SK-N-SH treated with all-trans-retinoic acid at 6 μM for 48 hours (cell line): ENCODE data around the gene NKX2-2.

Experiments
- ATAC-seq: fragments of 200-7000 bp; cut with Tn5 transposase; 3 replicates; pipeline ENCODE4 v1.9.1; 2020; ENCODE audit warnings: mild to moderate bottlenecking, moderate library complexity
- CSDC2 ChIP-seq: fragments of 250-450 bp; sonication (Bioruptor Pico); IDR thresholded peaks from 2 replicates; pipeline ENCODE4 v1.5.0; 2020; ENCODE audit warnings: mild to moderate bottlenecking, moderate library complexity
- CSRNP3 ChIP-seq: fragments of 250-450 bp; sonication (Bioruptor Pico); IDR thresholded peaks from 2 replicates; pipeline ENCODE4 v1.5.1; 2021; ENCODE audit warnings: mild to moderate bottlenecking, moderate library complexity
- ESRRG ChIP-seq: fragments of 250-450 bp; sonication (Bioruptor Pico); IDR thresholded peaks from 2 replicates; pipeline ENCODE4 v1.6.1; 2021; ENCODE audit warnings: mild to moderate bottlenecking
- GLIS3 ChIP-seq: fragments of 250-450 bp; sonication (Bioruptor Pico); IDR thresholded peaks from 2 replicates; pipeline ENCODE4 v1.5.0; 2020; ENCODE audit warnings: mild to moderate bottlenecking, moderate library complexity
- ISL1 ChIP-seq: fragments of 250-450 bp; sonication (Bioruptor Pico); IDR thresholded peaks from 2 replicates; pipeline ENCODE4 v2.1.2; 2022; ENCODE audit warnings: mild to moderate bottlenecking, moderate library complexity
- OSR1 ChIP-seq: fragments of 250-450 bp; sonication (Bioruptor Pico); IDR thresholded peaks from 2 replicates; pipeline ENCODE4 v1.8.0; 2022; ENCODE audit warnings: moderate library complexity, mild to moderate bottlenecking, inconsistent platforms
- POU6F1 ChIP-seq: fragments of 250-450 bp; sonication (Bioruptor Pico); IDR thresholded peaks from 2 replicates; pipeline ENCODE4 v1.8.0; 2021; ENCODE audit warnings: low read depth, mild to moderate bottlenecking, moderate library complexity, borderline replicate concordance
- PPARA ChIP-seq: fragments of 250-450 bp; sonication (Bioruptor Pico); IDR thresholded peaks from 2 replicates; pipeline ENCODE4 v1.5.0; 2020; ENCODE audit warnings: mild to moderate bottlenecking, borderline replicate concordance
- RARB ChIP-seq: fragments of 250-450 bp; sonication (Bioruptor Pico); IDR thresholded peaks from 2 replicates; pipeline ENCODE4 v1.8.0; 2021; ENCODE audit warnings: mild to moderate bottlenecking, moderate library complexity
- SNAI2 ChIP-seq: fragments of 250-450 bp; sonication (Bioruptor Pico); IDR thresholded peaks from 2 replicates; pipeline ENCODE4 v1.5.0; 2020; ENCODE audit warnings: mild to moderate bottlenecking, moderate library complexity
- TOX ChIP-seq: fragments of 250-450 bp; sonication (Bioruptor Pico); IDR thresholded peaks from 2 replicates; pipeline ENCODE4 v1.8.0; 2021; ENCODE audit warnings: mild to moderate bottlenecking, moderate library complexity, borderline replicate concordance
- ZC3H10 ChIP-seq: fragments of 250-450 bp; sonication (Bioruptor Pico); IDR thresholded peaks from 2 replicates; pipeline ENCODE4 v1.5.1; 2021; ENCODE audit warnings: mild to moderate bottlenecking, moderate library complexity
- ZFP3 ChIP-seq: fragments of 250-450 bp; sonication (Bioruptor Pico); IDR thresholded peaks from 2 replicates; pipeline ENCODE4 v1.5.0; 2020; ENCODE audit warnings: mild to moderate bottlenecking, moderate library complexity
- ZNF70 ChIP-seq: fragments of 450-650 bp; formaldehyde crosslinking; IDR thresholded peaks from 2 replicates; pipeline ENCODE4 v1.5.0; 2020; ENCODE audit warnings: mild to moderate bottlenecking, moderate library complexity
- TF ChIP-seq, protein P1 (sequence below): fragments of 250-450 bp; sonication (Bioruptor Pico); IDR thresholded peaks from 2 replicates; pipeline ENCODE4 v1.5.0; 2020; ENCODE audit warnings: mild to moderate bottlenecking, moderate library complexity
- TF ChIP-seq, protein P2 (sequence below): fragments of 250-450 bp; sonication (Bioruptor Pico); IDR thresholded peaks from 2 replicates; pipeline ENCODE4 v1.8.0; 2020; ENCODE audit warnings: mild to moderate bottlenecking, moderate library complexity, borderline replicate concordance
- TF ChIP-seq, protein P3 (sequence below): fragments of 250-450 bp; sonication (Bioruptor Pico); IDR thresholded peaks from 2 replicates; pipeline ENCODE4 v1.5.1; 2020; ENCODE audit warnings: low read depth, mild to moderate bottlenecking, moderate library complexity

Gene NKX2-2

GRCh38 chr20:21510414-21511384, 3.2 kb downstream of the NKX2-2 start:
- TF ChIP-seq CSDC2 (CRISPR knock-in tag) (no peak), OSR1 (CRISPR knock-in tag) (no peak), ZFP3 (no peak)
- TF ChIP-seq, protein P1, sequence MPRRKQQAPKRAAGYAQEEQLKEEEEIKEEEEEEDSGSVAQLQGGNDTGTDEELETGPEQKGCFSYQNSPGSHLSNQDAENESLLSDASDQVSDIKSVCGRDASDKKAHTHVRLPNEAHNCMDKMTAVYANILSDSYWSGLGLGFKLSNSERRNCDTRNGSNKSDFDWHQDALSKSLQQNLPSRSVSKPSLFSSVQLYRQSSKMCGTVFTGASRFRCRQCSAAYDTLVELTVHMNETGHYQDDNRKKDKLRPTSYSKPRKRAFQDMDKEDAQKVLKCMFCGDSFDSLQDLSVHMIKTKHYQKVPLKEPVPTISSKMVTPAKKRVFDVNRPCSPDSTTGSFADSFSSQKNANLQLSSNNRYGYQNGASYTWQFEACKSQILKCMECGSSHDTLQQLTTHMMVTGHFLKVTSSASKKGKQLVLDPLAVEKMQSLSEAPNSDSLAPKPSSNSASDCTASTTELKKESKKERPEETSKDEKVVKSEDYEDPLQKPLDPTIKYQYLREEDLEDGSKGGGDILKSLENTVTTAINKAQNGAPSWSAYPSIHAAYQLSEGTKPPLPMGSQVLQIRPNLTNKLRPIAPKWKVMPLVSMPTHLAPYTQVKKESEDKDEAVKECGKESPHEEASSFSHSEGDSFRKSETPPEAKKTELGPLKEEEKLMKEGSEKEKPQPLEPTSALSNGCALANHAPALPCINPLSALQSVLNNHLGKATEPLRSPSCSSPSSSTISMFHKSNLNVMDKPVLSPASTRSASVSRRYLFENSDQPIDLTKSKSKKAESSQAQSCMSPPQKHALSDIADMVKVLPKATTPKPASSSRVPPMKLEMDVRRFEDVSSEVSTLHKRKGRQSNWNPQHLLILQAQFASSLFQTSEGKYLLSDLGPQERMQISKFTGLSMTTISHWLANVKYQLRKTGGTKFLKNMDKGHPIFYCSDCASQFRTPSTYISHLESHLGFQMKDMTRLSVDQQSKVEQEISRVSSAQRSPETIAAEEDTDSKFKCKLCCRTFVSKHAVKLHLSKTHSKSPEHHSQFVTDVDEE = no peak
- ATAC-seq = no peak

- TF ChIP-seq POU6F1 (CRISPR knock-in tag) = no peak
- no peak for TF ChIP-seq ZNF70 (CRISPR knock-in tag)
- TF ChIP-seq GLIS3 (CRISPR knock-in tag) = no peak
- no peak for TF ChIP-seq ZC3H10
- TF ChIP-seq SNAI2 (CRISPR knock-in tag) = no peak
- TF ChIP-seq, protein P2, sequence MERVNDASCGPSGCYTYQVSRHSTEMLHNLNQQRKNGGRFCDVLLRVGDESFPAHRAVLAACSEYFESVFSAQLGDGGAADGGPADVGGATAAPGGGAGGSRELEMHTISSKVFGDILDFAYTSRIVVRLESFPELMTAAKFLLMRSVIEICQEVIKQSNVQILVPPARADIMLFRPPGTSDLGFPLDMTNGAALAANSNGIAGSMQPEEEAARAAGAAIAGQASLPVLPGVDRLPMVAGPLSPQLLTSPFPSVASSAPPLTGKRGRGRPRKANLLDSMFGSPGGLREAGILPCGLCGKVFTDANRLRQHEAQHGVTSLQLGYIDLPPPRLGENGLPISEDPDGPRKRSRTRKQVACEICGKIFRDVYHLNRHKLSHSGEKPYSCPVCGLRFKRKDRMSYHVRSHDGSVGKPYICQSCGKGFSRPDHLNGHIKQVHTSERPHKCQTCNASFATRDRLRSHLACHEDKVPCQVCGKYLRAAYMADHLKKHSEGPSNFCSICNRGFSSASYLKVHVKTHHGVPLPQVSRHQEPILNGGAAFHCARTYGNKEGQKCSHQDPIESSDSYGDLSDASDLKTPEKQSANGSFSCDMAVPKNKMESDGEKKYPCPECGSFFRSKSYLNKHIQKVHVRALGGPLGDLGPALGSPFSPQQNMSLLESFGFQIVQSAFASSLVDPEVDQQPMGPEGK = no peak
- TF ChIP-seq PPARA (CRISPR knock-in tag) = no peak
- TF ChIP-seq, protein P3, sequence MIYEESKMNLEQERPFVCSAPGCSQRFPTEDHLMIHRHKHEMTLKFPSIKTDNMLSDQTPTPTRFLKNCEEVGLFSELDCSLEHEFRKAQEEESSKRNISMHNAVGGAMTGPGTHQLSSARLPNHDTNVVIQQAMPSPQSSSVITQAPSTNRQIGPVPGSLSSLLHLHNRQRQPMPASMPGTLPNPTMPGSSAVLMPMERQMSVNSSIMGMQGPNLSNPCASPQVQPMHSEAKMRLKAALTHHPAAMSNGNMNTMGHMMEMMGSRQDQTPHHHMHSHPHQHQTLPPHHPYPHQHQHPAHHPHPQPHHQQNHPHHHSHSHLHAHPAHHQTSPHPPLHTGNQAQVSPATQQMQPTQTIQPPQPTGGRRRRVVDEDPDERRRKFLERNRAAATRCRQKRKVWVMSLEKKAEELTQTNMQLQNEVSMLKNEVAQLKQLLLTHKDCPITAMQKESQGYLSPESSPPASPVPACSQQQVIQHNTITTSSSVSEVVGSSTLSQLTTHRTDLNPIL = no peak
- no peak for TF ChIP-seq TOX (CRISPR knock-in tag)
- no peak for TF ChIP-seq ESRRG (CRISPR knock-in tag)
- no peak for TF ChIP-seq RARB
- TF ChIP-seq, protein P1 = no peak
- TF ChIP-seq ISL1 (CRISPR knock-in tag) = no peak
- no peak for TF ChIP-seq CSRNP3 (CRISPR knock-in tag)
- TF ChIP-seq, all 23 proteins: peak for 0
- ATAC-seq = peak; percentile 16; the same call in 2 of the 3 replicates
Measured at GRCh38 chr20:21509597-21510371, 4.1 kb downstream of the NKX2-2 start.
